SKM-1 (cell line): ENCODE measurements around the gene LCAT.
"Not testable (repeated sequence)": the region's sequence is repeated elsewhere in the genome, so short reads cannot be mapped to it uniquely, and the experiment has no call there.

Source experiments
- DNase-seq: peaks from one replicate; lab custom pipeline; 2025; ENCODE audit not compliant: unreplicated experiment; lab: John Stamatoyannopoulos, UW

LCAT gene

GRCh38 chr16:67950335-67950843 is 6.5 kb upstream of the LCAT start:
- DNase-seq = no peak

- DNase-seq = no peak
Measured at GRCh38 chr16:67949645-67950044, 5.7 kb upstream of the LCAT start.

GRCh38 chr16:67948015-67948414 is 4.1 kb upstream of the LCAT start:
- DNase-seq = no peak

- no peak for DNase-seq
Measured at GRCh38 chr16:67946966-67947558, 3.1 kb upstream of the LCAT start.

- no peak for DNase-seq
Measured at GRCh38 chr16:67946128-67946569, 2.2 kb upstream of the LCAT start.

GRCh38 chr16:67945392-67945933 is 1.5 kb upstream of the LCAT start:
- no peak for DNase-seq

- DNase-seq = no peak
Measured at GRCh38 chr16:67944690-67945391, 921 bp upstream of the LCAT start.

- no peak for DNase-seq
Measured at GRCh38 chr16:67943256-67943618, 683 bp downstream of the LCAT start.

GRCh38 chr16:67942510-67943255 is 1.2 kb downstream of the LCAT start:
- DNase-seq = no peak

GRCh38 chr16:67942200-67942509 is 1.8 kb downstream of the LCAT start:
- DNase-seq = peak; percentile 8

- DNase-seq = no peak
Measured at GRCh38 chr16:67941469-67942199, 2.3 kb downstream of the LCAT start.

GRCh38 chr16:67940446-67941089 is 3.4 kb downstream of the LCAT start:
- no peak for DNase-seq

GRCh38 chr16:67939507-67940445 is 4.1 kb downstream of the LCAT start:
- no peak for DNase-seq

- not testable (repeated sequence) for DNase-seq
Measured at GRCh38 chr16:67937713-67938112, 6.2 kb downstream of the LCAT start.

- peak; percentile 91 for DNase-seq
Measured at GRCh38 chr16:67936880-67937605, 6.9 kb downstream of the LCAT start.

- no peak for DNase-seq
Measured at GRCh38 chr16:67936124-67936879, 7.6 kb downstream of the LCAT start, which contains the start of gene PSMB10. Gene PSMB10, minus strand, starts transcription at chr16:67936850. Its CDS starts 101 bp downstream, at chr16:67936749.

- peak; percentile 93 for DNase-seq
Measured at GRCh38 chr16:67935402-67936123, 8.4 kb downstream of the LCAT start.

GRCh38 chr16:67935101-67935401 is 8.9 kb downstream of the LCAT start:
- DNase-seq = no peak
